ENCODE measurements around the gene LIPC.

- no peak for TF ChIP-seq POLR2A (IDR thresholded peaks at IDR 0.05)
- no peak for TF ChIP-seq CTCF (IDR thresholded peaks at IDR 0.05)
- no peak for TF ChIP-seq POLR2AphosphoS5 (IDR thresholded peaks at IDR 0.05)
These were observed 117.9 kb downstream of the LIPC start for GRCh38 chr15:58549785-58550074.

All from sigmoid colon (tissue), 4 donors.